ENCODE data around the gene MT1F.
A peak's percentile ranks its signal among the peaks of the same experiment; 100 is the strongest.
"Not testable (repeated sequence)": the region's sequence is repeated elsewhere in the genome, so short reads cannot be mapped to it uniquely, and the experiment has no call there.

Gene MT1F

DNA sequence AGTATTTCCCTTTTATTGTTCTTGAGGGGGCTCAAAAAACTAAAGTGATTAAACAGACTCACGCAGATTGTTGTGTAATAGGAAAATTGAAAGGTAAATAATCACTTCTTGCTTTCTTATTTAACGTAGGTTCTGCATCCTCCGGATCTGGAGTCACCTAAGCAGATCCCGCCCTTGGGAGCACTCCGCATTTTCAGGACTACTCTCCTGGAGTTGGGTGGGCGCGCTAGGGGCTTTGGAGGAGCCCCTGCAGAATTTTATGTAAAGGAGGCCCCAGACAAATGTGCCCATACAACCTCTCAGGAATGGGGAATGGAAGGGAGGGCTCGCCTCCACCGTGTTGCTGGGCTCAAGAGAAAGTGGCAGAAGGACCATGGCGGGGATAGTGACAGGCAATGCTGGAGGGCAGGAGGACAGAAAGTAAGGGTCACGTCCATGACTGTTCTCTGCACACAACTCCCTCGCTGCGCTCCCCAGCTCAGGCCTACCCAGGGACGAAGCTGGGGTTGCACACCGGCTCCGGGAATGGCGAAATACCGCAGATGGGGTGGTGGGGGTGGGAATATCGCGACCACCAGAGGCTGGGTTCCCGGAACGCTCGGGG is 41.0 kb upstream of the MT1F start:
- Histone ChIP-seq H3K4me1 (ENCODE audit: control insufficient read depth, insufficient read depth, low read length) (peaks cover 22% of the 10 kb centered on the region), H3K27ac (ENCODE audit: low read length) (peak overlapping the region; percentile 67), H3K36me3 (ENCODE audit: control insufficient read depth in 2 of 2, insufficient read depth in 2 of 2, low read length in 2 of 2) (no peaks in the 10 kb centered on the region), H3K9me3 (ENCODE audit: control insufficient read depth in 2 of 2, low read length in 2 of 2) (no peaks in the 10 kb centered on the region), H3K4me3 (ENCODE audit: low read length in 2 of 2) (peak overlapping the region; percentile 42 to 75), H3K9ac (ENCODE audit: low read length in 2 of 2) (peak overlapping the region; percentile 25 to 55), H3K27me3 (ENCODE audit: control insufficient read depth in 1 of 2, insufficient read depth in 2 of 2, low read length in 2 of 2) (no peaks in the 10 kb centered on the region)

DNA sequence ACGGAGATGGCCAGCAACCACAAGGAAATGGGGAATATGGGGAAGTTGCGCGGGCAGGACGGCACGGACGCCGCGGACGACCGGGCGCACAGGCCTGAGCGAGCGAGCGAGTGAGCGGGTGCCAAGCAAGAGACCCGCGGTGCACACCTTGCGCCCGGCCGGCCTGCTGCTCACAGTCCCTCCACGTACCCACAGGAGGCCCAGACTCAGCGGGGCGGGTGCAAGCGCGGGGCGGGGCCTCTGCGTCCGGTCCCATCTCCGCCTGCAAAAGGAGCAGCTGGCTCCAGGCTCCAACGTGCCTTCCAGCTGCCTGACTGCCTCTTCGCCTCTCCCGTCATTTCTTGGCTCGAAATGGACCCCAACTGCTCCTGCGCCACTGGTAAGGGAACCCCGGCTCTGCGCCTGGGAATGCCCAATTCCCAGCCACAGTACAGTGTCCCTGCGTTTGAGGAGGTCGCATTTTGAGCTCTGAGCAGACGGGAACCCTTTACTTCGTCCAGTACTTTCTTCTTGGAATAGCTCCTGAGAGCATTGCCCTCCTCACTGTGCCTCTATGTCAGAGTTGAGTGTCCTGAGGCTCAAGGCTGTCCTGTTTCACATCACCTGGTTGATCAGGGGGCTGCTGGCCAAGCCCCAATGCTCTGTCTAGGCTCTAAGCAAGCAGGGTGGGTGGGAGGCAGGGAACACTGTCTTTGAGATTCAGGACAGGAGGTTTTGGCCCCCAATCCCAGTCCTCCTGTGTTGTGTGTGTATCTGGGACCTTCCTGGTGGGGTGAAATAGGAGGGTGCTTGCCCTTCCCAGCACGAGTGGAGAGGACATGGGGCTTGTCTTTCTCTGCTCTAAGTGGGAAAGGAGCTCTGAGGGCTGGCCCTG is 40.3 kb upstream of the MT1F start:
- Histone ChIP-seq H3K36me3 (ENCODE audit: control insufficient read depth in 2 of 2, insufficient read depth in 2 of 2, low read length in 2 of 2) (no peaks in the 10 kb centered on the region), H3K4me3 (ENCODE audit: low read length in 2 of 2) (peak overlapping the region; percentile 42 to 75), H3K9ac (ENCODE audit: low read length in 2 of 2) (peak overlapping the region; percentile 50 to 75), H3K27ac (ENCODE audit: low read length) (peak overlapping the region; percentile 67), H3K4me1 (ENCODE audit: control insufficient read depth, insufficient read depth, low read length) (peaks cover 21% of the 10 kb centered on the region), H3K27me3 (ENCODE audit: control insufficient read depth in 1 of 2, insufficient read depth in 2 of 2, low read length in 2 of 2) (no peaks in the 10 kb centered on the region), H3K9me3 (ENCODE audit: control insufficient read depth in 2 of 2, low read length in 2 of 2) (no peaks in the 10 kb centered on the region)

DNA sequence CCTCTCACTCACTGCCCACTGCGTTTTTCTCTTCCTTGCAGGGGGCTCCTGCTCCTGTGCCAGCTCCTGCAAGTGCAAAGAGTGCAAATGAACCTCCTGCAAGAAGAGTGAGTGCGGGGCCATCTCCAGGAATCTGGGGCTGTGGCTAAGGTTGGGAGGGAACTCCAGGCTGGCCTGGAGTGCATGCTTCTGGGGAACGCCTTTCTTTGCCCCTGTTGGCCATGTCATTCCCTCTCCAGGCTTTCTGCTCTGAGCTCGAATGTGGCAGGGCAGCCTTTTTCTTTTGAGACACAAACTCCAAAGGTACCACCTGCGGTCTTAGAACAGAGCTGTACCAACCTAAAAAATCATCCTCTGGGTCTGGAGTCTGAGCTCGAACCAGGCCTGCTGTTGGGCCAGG is 39.6 kb upstream of the MT1F start:
- H3K9ac ChIP-seq (ENCODE audit: low read length in 2 of 2): no peak overlapping the region
- H3K4me3 ChIP-seq (ENCODE audit: low read length in 2 of 2): peak overlapping the region in 1 of 2 donors; percentile 75
- no peaks in the 10 kb centered on the region for H3K27me3 ChIP-seq (ENCODE audit: control insufficient read depth in 1 of 2, insufficient read depth in 2 of 2, low read length in 2 of 2)
- no peaks in the 10 kb centered on the region for H3K36me3 ChIP-seq (ENCODE audit: control insufficient read depth in 2 of 2, insufficient read depth in 2 of 2, low read length in 2 of 2)
- peaks cover 21% of the 10 kb centered on the region for H3K4me1 ChIP-seq (ENCODE audit: control insufficient read depth, insufficient read depth, low read length)
- H3K27ac ChIP-seq (ENCODE audit: low read length): no peak overlapping the region
- H3K9me3 ChIP-seq (ENCODE audit: control insufficient read depth in 2 of 2, low read length in 2 of 2): no peaks in the 10 kb centered on the region

DNA sequence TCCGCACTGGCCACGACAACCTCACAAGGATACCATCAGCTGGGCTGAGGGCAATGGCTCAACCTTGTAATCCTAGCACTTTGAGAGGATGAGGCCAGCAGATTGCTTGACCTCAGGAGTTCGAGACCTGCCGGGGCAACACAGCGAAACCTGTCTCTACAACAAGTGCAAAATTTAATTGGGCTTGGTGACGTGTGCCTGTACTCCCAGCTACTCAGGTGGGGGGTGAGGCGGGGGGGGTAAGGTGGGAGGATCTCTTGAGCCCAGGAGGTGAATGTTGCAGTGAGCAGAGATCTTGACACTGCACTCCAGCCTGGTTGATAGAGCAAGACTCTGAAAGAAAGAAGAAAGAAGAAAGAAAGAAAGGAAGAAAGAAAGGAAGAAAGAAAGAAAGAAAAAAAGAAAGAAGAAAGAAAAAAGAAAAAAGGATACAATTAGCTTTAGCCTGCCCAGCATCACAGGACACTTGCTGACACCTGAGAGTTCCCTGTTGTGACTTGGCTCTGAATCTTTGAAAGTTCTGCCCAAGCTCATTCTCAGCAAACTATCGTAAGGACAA is 37.3 kb upstream of the MT1F start:
- H3K4me1 ChIP-seq (ENCODE audit: control insufficient read depth, insufficient read depth, low read length): peaks cover 24% of the 10 kb centered on the region
- no peaks in the 10 kb centered on the region for H3K36me3 ChIP-seq (ENCODE audit: control insufficient read depth in 2 of 2, insufficient read depth in 2 of 2, low read length in 2 of 2)
- H3K9ac ChIP-seq (ENCODE audit: low read length in 2 of 2): no peak overlapping the region
- no peaks in the 10 kb centered on the region for H3K27me3 ChIP-seq (ENCODE audit: control insufficient read depth in 1 of 2, insufficient read depth in 2 of 2, low read length in 2 of 2)
- H3K4me3 ChIP-seq (ENCODE audit: low read length in 2 of 2): no peak overlapping the region
- H3K27ac ChIP-seq (ENCODE audit: low read length): no peak overlapping the region
- H3K9me3 ChIP-seq (ENCODE audit: control insufficient read depth in 2 of 2, low read length in 2 of 2): no peaks in the 10 kb centered on the region

DNA sequence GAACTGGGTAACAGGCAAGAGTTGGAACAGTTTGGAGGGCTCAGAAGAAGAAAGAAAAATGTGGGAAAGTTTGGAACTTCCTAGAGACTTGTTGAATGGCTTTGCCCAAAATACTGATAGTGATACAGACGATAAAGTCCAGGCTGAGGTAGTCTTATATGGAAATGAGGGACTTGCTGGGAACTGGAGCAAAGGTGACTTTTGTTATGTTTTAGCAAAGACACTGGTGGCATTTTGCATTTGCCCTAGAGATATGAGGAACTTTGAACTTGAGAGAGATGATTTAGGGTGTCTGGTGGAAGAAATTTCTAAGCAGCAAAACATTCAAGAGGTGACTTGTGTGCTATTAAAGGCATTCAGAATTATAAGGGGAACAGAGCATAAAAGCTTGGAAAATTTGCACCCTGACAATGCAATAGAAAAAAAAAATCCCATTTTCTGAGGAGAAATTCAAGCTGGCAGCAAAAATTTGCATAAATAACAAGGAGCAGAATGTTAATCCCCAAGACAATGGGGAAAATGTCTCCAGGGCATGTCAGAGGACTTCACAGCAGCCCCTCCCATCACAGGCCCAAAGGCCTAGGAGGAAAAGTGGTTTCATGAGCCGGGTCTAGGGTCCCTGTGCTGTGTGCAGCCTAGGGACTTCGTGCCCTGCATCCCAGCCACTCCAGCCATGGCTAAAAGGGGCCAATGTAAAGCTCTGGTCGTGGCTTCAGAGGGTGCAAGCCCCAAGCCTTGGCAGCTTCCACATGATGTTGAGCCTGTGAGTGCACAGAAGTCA is 35.9 kb upstream of the MT1F start:
- not testable (repeated sequence) for H3K27me3 ChIP-seq (ENCODE audit: control insufficient read depth in 1 of 2, insufficient read depth in 2 of 2, low read length in 2 of 2); H3K9me3 ChIP-seq (ENCODE audit: control insufficient read depth in 2 of 2, low read length in 2 of 2); H3K4me3 ChIP-seq (ENCODE audit: low read length in 2 of 2); H3K36me3 ChIP-seq (ENCODE audit: control insufficient read depth in 2 of 2, insufficient read depth in 2 of 2, low read length in 2 of 2); H3K9ac ChIP-seq (ENCODE audit: low read length in 2 of 2)
- H3K4me1 ChIP-seq (ENCODE audit: control insufficient read depth, insufficient read depth, low read length): peaks cover 32% of the 10 kb centered on the region
- H3K27ac ChIP-seq (ENCODE audit: low read length): peak overlapping the region; percentile 37

DNA sequence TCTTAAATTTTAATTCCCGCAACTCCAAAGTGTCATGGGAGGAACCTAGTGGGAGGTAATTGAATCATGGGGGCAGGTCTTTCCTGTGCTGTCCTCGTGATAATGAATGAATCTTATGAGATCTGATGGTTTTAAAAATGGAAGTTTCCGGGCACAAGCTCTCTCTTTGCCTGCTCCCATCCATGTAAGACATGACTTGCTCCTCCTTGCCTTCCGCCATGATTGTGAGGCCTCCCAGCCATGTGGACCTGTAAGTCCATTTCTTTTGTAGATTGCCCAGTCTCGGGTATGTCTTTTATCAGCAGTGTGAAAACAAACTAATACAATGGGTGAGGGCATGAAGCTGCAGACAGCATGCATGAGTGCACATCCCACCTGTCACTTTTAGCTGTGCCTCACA is 34.6 kb upstream of the MT1F start:
- H3K36me3 ChIP-seq (ENCODE audit: control insufficient read depth in 2 of 2, insufficient read depth in 2 of 2, low read length in 2 of 2); H3K9ac ChIP-seq (ENCODE audit: low read length in 2 of 2); H3K27ac ChIP-seq (ENCODE audit: low read length); H3K4me3 ChIP-seq (ENCODE audit: low read length in 2 of 2); H3K9me3 ChIP-seq (ENCODE audit: control insufficient read depth in 2 of 2, low read length in 2 of 2); H3K27me3 ChIP-seq (ENCODE audit: control insufficient read depth in 1 of 2, insufficient read depth in 2 of 2, low read length in 2 of 2): not testable (repeated sequence)
- peaks cover 23% of the 10 kb centered on the region for H3K4me1 ChIP-seq (ENCODE audit: control insufficient read depth, insufficient read depth, low read length)

DNA sequence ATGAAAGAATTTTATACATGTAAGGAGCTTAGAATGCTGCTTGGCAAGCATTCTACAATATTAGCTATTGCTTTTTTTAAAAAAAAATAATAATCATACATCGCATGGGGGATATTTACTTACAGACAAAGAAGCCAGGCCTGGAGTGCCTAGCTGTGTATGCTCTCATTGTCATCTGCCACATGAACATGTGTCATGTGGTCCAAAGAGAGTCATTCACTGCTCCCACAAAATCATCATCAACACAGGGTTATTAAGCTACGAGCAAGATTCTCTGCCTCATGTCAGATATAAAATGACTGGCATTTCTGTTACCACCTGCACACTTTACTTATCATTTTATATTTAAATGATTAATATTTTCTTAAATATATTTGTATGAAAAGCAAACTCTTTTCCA is 34.1 kb upstream of the MT1F start:
- Histone ChIP-seq H3K9me3 (ENCODE audit: control insufficient read depth in 2 of 2, low read length in 2 of 2) (no peaks in the 10 kb centered on the region), H3K9ac (ENCODE audit: low read length in 2 of 2) (no peak overlapping the region), H3K4me1 (ENCODE audit: control insufficient read depth, insufficient read depth, low read length) (peaks cover 20% of the 10 kb centered on the region), H3K27ac (ENCODE audit: low read length) (no peak overlapping the region), H3K27me3 (ENCODE audit: control insufficient read depth in 1 of 2, insufficient read depth in 2 of 2, low read length in 2 of 2) (no peaks in the 10 kb centered on the region), H3K36me3 (ENCODE audit: control insufficient read depth in 2 of 2, insufficient read depth in 2 of 2, low read length in 2 of 2) (no peaks in the 10 kb centered on the region), H3K4me3 (ENCODE audit: low read length in 2 of 2) (no peak overlapping the region)

DNA sequence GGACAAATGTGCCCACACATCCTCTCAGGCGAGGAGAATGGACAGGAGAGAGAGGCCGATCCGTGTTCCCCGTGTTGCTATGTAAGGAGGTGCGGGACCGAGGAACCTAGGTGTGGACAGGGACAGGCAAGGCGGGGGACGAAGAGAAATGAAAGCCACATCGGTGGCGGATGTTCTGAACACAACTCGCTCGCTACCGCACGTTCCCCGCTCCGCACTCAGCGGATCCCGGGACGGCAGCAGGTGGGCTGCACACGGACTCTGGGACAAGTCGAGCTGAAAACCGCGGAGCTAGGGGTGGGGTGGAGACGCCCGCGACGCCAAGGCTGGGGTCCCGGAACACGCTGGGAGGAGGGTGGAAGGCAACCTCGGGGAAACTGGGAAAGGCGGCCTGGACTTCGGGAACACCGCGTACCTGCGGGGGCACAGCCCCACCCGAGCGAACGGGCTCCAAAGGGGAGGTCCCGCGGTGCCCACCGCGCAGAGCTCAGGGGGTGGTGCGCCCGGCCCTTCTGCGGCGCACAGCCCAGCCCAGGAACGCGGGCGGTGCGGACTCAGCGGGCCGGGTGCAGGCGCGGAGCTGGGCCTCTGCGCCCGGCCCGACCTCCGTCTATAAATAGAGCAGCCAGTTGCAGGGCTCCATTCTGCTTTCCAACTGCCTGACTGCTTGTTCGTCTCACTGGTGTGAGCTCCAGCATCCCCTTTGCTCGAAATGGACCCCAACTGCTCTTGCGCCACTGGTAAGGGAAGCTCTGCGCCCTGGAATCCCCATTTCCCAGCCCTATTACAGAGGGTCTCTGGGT is 32.4 kb upstream of the MT1F start, which contains the start of gene MT1E:
MT1E (plus strand) TSS at position 642 of the 803 bp plus-strand sequence; CDS start at position 713, 71 bp downstream.
- no peaks in the 10 kb centered on the region for H3K27me3 ChIP-seq (ENCODE audit: control insufficient read depth in 1 of 2, insufficient read depth in 2 of 2, low read length in 2 of 2)
- H3K36me3 ChIP-seq (ENCODE audit: control insufficient read depth in 2 of 2, insufficient read depth in 2 of 2, low read length in 2 of 2): no peaks in the 10 kb centered on the region
- peak within 1 kb of the TSS; percentile 95 to 97 for H3K9ac ChIP-seq (ENCODE audit: low read length in 2 of 2)
- H3K4me1 ChIP-seq (ENCODE audit: control insufficient read depth, insufficient read depth, low read length): peaks cover 17% of the 10 kb centered on the region
- no peaks in the 10 kb centered on the region for H3K9me3 ChIP-seq (ENCODE audit: control insufficient read depth in 2 of 2, low read length in 2 of 2)
- H3K4me3 ChIP-seq (ENCODE audit: low read length in 2 of 2): peak within 1 kb of the TSS; percentile 91 to 96
- H3K27ac ChIP-seq (ENCODE audit: low read length): peak within 1 kb of the TSS; percentile 96

DNA sequence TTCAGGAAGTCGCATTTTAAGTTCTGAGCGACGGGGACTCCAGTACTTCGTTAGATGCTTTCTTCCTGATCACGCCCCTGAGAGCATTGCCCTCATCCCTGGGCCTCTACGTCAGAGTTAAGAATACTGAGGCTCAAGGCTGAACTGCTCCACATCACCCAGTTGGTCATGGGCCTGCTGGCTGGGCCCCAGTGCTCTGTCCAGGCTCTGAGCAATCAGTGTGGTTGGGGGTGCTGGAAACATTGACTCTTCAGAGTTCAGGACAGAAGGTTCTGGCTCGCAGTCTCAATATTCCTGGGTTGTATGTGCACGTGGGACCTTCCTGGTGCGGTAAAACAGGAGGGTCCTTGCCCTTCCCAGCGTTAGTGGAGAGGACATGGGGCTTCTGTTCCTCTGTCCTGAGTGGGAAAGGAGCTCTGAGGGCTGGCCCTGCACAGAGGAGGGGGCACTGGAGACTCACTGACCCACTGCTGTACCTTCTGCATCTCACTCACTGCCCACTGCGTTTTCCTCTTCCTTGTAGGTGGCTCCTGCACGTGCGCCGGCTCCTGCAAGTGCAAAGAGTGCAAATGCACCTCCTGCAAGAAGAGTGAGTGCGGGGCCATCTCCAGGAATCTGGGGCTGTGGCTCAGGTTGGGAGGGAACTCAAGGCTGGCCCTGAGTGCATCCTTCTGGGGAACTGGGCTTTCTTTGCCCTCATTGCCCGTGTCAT is 31.7 kb upstream of the MT1F start:
- Histone ChIP-seq H3K27me3 (ENCODE audit: control insufficient read depth in 1 of 2, insufficient read depth in 2 of 2, low read length in 2 of 2) (no peaks in the 10 kb centered on the region), H3K4me1 (ENCODE audit: control insufficient read depth, insufficient read depth, low read length) (peaks cover 17% of the 10 kb centered on the region), H3K27ac (ENCODE audit: low read length) (peak overlapping the region; percentile 96), H3K4me3 (ENCODE audit: low read length in 2 of 2) (peak overlapping the region; percentile 91 to 96), H3K36me3 (ENCODE audit: control insufficient read depth in 2 of 2, insufficient read depth in 2 of 2, low read length in 2 of 2) (no peaks in the 10 kb centered on the region), H3K9me3 (ENCODE audit: control insufficient read depth in 2 of 2, low read length in 2 of 2) (no peaks in the 10 kb centered on the region), H3K9ac (ENCODE audit: low read length in 2 of 2) (peak overlapping the region; percentile 95 to 97)
